HepG2 (cell line): Measurements from ENCODE around the gene CORO7. TPM values are rescaled to one million over a fixed set of nuclear protein-coding genes. Genes with fewer than 3 reads are reported as not detected.

Experiments used
- CBX1 ChIP-seq: IDR thresholded peaks from one replicate; pipeline ENCODE4 v1.6.1; 2016; ENCODE audit warnings: antibody characterized with exemption, low read depth
- FOXC1 ChIP-seq: sonication (generic); formaldehyde crosslinking; IDR thresholded peaks from 2 replicates; pipeline ENCODE4 v1.8.0; 2022; ENCODE audit warnings: mild to moderate bottlenecking, missing genetic modification reagents, borderline replicate concordance
- FOXK2 ChIP-seq: fragments of 450-650 bp; IDR thresholded peaks from 2 replicates; pipeline ENCODE4 v1.6.1; 2016
- HMG20B ChIP-seq: conservative IDR thresholded peaks from 2 replicates; pipeline ENCODE4 v1.6.1; 2016; ENCODE audit warnings: missing genetic modification reagents, missing compliant biosample characterization
- KDM5B ChIP-seq: sonication (generic); formaldehyde crosslinking; IDR thresholded peaks from 2 replicates; pipeline ENCODE4 v1.4.0; 2020; ENCODE audit warnings: missing genetic modification reagents, mild to moderate bottlenecking, borderline replicate concordance
- POLR2A ChIP-seq, 2 experiments: IDR thresholded peaks; 2 replicates each; pipeline ENCODE4 v1.6.1; 2011; ENCODE audit warnings: low read depth in 2 of 2, low read length in 2 of 2, mild to moderate bottlenecking in 1 of 2, moderate library complexity in 1 of 2; ENCODE audit not compliant: insufficient read depth in 1 of 2
- TBP ChIP-seq: sonication (generic); formaldehyde crosslinking; IDR thresholded peaks from 2 replicates; pipeline ENCODE4 v1.5.0; 2020; ENCODE audit warnings: missing genetic modification reagents
- TBX2 ChIP-seq: sonication (generic); formaldehyde crosslinking; IDR thresholded peaks from 2 replicates; pipeline ENCODE4 v1.5.0; 2020; ENCODE audit warnings: missing genetic modification reagents, mild to moderate bottlenecking, borderline replicate concordance
- ZBTB8A ChIP-seq: sonication (generic); formaldehyde crosslinking; IDR thresholded peaks from 2 replicates; pipeline ENCODE4 v1.4.0; 2020; ENCODE audit warnings: mild to moderate bottlenecking, low read depth, missing genetic modification reagents, borderline replicate concordance
- ZEB1 ChIP-seq: IDR thresholded peaks from 2 replicates; pipeline ENCODE4 v1.6.1; 2012; ENCODE audit warnings: mild to moderate bottlenecking, low read depth, inconsistent platforms; ENCODE audit not compliant: insufficient replicate concordance
- ZNF225 ChIP-seq: sonication (generic); formaldehyde crosslinking; IDR thresholded peaks from 2 replicates; pipeline ENCODE4 v1.4.0; 2020; ENCODE audit warnings: mild to moderate bottlenecking, missing genetic modification reagents
- ZNF589 ChIP-seq: sonication (generic); formaldehyde crosslinking; conservative IDR thresholded peaks from 2 replicates; pipeline ENCODE4 v1.8.0; 2022; ENCODE audit warnings: mild to moderate bottlenecking, moderate library complexity, missing genetic modification reagents
- ZNF792 ChIP-seq: IDR thresholded peaks from 2 replicates; pipeline ENCODE4 v1.6.1; 2016
- polyA plus RNA-seq, 8 experiments: library from polyadenylated mRNA; depleted of rRNA in 3 of 8; stranded (reverse) in 7 of 8; unstranded in 1 of 8; fragments of >200 nt; fragmentation: Illumina TruSeq in 4 of 8; extraction: Trizol in 4 of 8; gene quantifications; 2 replicates each; pipeline versions ENCODE4 v1.2.1 to v1.2.3, GENCODE V29; 2011 to 2016; ENCODE audit warnings: low read depth in 4 of 8, missing spikeins in 1 of 8, mixed read lengths in 1 of 8; ENCODE audit not compliant: insufficient read depth in 1 of 8
- total RNA-seq, 5 experiments: library from RNA; depleted of rRNA; stranded (reverse); fragments of >200 nt; fragmentation: Illumina TruSeq; extraction: Trizol; gene quantifications; 2 replicates each; pipeline ENCODE4 v1.2.3, GENCODE V29; 2016; ENCODE audit warnings: low read depth in 1 of 5
- TF ChIP-seq, protein P1 (sequence below): sonication (generic); formaldehyde crosslinking; IDR thresholded peaks from 2 replicates; pipeline ENCODE4 v1.5.0; 2020; ENCODE audit warnings: mild to moderate bottlenecking, missing genetic modification reagents
- TF ChIP-seq, protein P2 (sequence below): sonication (generic); formaldehyde crosslinking; IDR thresholded peaks from 2 replicates; pipeline ENCODE4 v1.8.0; 2022; ENCODE audit warnings: mild to moderate bottlenecking, missing genetic modification reagents
- TF ChIP-seq, protein P3 (sequence below): sonication (generic); formaldehyde crosslinking; IDR thresholded peaks from 2 replicates; pipeline ENCODE4 v1.4.0; 2020; ENCODE audit warnings: mild to moderate bottlenecking, missing genetic modification reagents
- TF ChIP-seq, protein P4 (sequence below): sonication (generic); formaldehyde crosslinking; IDR thresholded peaks from 2 replicates; pipeline ENCODE4 v1.4.0; 2020; ENCODE audit warnings: missing genetic modification reagents, borderline replicate concordance

Gene CORO7
- total and polyA plus RNA-seq, 2 of the 13 experiments (the other 11 are each of a cell fraction or from before 2014, with no cell fraction given), result 9.9 to 14.3 TPM

DNA sequence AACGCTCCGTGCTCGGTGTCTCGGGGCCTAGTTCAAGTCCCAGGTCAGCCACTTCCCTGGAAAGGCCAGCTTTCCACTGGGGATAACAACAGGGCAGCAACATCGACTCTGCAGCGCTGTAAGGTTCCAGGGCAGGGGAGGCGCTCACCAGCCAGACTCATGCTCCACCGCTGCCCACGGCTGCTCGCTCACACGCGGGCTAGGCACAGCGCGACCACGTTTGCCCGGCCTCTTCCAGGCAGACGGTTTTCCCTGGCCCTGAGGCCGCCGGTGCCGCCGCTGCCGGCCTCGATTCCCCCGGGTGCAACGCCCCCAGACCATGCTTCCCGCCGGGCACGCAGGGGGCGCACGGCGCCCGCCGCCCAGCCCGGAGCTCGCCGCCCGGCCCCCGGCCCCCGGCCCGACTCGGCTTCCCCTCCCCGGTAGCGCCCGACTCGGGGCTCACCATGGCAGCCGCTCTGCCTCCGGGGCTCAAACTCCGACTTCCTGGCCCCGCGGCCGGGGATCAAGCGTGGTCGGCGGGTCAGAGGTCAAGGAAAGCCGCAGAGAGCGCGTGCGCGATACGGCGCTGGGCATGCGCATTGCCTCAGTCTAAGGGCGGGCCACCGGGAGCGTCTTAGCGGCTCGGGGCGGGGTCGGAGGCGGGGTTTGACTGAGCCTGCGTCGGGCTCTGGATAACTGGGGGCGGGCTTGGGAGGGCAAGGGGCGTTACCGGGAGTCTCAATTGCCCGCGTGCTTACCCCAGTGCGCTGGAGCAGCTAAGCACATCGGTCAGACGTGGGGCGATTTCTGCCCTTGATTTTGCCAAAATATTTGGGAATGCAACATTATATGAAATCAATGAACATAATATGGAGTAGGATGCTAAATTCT, 65.4 kb downstream of the CORO7 start, which contains the start of gene PAM16 (continued):
- TF ChIP-seq, protein P1, sequence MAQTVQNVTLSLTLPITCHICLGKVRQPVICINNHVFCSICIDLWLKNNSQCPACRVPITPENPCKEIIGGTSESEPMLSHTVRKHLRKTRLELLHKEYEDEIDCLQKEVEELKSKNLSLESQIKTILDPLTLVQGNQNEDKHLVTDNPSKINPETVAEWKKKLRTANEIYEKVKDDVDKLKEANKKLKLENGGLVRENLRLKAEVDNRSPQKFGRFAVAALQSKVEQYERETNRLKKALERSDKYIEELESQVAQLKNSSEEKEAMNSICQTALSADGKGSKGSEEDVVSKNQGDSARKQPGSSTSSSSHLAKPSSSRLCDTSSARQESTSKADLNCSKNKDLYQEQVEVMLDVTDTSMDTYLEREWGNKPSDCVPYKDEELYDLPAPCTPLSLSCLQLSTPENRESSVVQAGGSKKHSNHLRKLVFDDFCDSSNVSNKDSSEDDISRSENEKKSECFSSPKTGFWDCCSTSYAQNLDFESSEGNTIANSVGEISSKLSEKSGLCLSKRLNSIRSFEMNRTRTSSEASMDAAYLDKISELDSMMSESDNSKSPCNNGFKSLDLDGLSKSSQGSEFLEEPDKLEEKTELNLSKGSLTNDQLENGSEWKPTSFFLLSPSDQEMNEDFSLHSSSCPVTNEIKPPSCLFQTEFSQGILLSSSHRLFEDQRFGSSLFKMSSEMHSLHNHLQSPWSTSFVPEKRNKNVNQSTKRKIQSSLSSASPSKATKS, result no peak; the same call in 1 of the 2 replicates
- TF ChIP-seq TBP (CRISPR knock-in tag) (no peak), KDM5B (CRISPR knock-in tag) (peak; percentile 38; the same call in 1 of the 2 replicates), ZEB1 (no peak), FOXC1 (CRISPR knock-in tag) (peak; percentile 68; the same call in 1 of the 2 replicates), POLR2A (IDR thresholded peaks at IDR 0.05; ENCODE audit: insufficient read depth in 1 of 2, low read depth in 2 of 2, low read length in 2 of 2) (peak; percentile 66 to 84), CBX1 (no peak), HMG20B (CRISPR knock-in tag) (no peak), ZBTB8A (CRISPR knock-in tag) (no peak), ZNF792 (CRISPR knock-in tag) (peak; percentile 21; the same call in 1 of the 2 replicates), ZNF589 (CRISPR knock-in tag) (0 out of 2 replicates have a peak, but pooled peaks have one; percentile 31), FOXK2 (no peak), ZNF225 (CRISPR knock-in tag) (no peak), TBX2 (peak; percentile 12; the same call in 1 of the 2 replicates)
- TF ChIP-seq, protein P2, sequence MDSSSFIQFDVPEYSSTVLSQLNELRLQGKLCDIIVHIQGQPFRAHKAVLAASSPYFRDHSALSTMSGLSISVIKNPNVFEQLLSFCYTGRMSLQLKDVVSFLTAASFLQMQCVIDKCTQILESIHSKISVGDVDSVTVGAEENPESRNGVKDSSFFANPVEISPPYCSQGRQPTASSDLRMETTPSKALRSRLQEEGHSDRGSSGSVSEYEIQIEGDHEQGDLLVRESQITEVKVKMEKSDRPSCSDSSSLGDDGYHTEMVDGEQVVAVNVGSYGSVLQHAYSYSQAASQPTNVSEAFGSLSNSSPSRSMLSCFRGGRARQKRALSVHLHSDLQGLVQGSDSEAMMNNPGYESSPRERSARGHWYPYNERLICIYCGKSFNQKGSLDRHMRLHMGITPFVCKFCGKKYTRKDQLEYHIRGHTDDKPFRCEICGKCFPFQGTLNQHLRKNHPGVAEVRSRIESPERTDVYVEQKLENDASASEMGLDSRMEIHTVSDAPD, result no peak
- TF ChIP-seq, protein P3, sequence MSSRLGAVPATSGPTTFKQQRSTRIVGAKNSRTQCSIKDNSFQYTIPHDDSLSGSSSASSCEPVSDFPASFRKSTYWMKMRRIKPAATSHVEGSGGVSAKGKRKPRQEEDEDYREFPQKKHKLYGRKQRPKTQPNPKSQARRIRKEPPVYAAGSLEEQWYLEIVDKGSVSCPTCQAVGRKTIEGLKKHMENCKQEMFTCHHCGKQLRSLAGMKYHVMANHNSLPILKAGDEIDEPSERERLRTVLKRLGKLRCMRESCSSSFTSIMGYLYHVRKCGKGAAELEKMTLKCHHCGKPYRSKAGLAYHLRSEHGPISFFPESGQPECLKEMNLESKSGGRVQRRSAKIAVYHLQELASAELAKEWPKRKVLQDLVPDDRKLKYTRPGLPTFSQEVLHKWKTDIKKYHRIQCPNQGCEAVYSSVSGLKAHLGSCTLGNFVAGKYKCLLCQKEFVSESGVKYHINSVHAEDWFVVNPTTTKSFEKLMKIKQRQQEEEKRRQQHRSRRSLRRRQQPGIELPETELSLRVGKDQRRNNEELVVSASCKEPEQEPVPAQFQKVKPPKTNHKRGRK, result no peak
- TF ChIP-seq, protein P4, sequence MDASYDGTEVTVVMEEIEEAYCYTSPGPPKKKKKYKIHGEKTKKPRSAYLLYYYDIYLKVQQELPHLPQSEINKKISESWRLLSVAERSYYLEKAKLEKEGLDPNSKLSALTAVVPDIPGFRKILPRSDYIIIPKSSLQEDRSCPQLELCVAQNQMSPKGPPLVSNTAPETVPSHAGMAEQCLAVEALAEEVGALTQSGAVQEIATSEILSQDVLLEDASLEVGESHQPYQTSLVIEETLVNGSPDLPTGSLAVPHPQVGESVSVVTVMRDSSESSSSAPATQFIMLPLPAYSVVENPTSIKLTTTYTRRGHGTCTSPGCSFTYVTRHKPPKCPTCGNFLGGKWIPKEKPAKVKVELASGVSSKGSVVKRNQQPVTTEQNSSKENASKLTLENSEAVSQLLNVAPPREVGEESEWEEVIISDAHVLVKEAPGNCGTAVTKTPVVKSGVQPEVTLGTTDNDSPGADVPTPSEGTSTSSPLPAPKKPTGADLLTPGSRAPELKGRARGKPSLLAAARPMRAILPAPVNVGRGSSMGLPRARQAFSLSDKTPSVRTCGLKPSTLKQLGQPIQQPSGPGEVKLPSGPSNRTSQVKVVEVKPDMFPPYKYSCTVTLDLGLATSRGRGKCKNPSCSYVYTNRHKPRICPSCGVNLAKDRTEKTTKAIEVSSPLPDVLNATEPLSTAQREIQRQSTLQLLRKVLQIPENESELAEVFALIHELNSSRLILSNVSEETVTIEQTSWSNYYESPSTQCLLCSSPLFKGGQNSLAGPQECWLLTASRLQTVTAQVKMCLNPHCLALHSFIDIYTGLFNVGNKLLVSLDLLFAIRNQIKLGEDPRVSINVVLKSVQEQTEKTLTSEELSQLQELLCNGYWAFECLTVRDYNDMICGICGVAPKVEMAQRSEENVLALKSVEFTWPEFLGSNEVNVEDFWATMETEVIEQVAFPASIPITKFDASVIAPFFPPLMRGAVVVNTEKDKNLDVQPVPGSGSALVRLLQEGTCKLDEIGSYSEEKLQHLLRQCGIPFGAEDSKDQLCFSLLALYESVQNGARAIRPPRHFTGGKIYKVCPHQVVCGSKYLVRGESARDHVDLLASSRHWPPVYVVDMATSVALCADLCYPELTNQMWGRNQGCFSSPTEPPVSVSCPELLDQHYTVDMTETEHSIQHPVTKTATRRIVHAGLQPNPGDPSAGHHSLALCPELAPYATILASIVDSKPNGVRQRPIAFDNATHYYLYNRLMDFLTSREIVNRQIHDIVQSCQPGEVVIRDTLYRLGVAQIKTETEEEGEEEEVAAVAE (CRISPR knock-in tag), result no peak; the same call in 1 of the 2 replicates
